Left lung (tissue), 10 donors: ENCODE results near the gene ITPR2. TPM values are rescaled to one million over a fixed set of nuclear protein-coding genes. Genes with fewer than 3 reads are reported as not detected.

Experiments
- ATAC-seq: fragments of 200-7000 bp; cut with Tn5 transposase; one replicate; pipeline ENCODE4 v1.9.1; 2020; ENCODE audit warnings: moderate library complexity
- DNase-seq, 4 donors: peaks; one replicate each; pipeline ENCODE4 v3.0.0-alpha.2; 2013 to 2020
- H3K27ac ChIP-seq, 2 donors: fragments of 200-600 bp; sonication (generic) in 1 of 2; one replicate each; pipeline versions ENCODE4 v1.5.0 to v1.8.0; 2020 to 2021
- H3K27me3 ChIP-seq, 2 donors: fragments of 200-600 bp; sonication (generic) in 1 of 2; one replicate each; pipeline versions ENCODE4 v1.5.0 to v1.8.0; 2020 to 2021
- H3K36me3 ChIP-seq, 2 donors: fragments of 200-600 bp; sonication (generic) in 1 of 2; one replicate each; pipeline versions ENCODE4 v1.5.0 to v1.8.0; 2020 to 2021
- H3K4me1 ChIP-seq, 2 donors: fragments of 200-600 bp; one replicate each; pipeline ENCODE4 v1.8.0; 2021
- H3K4me3 ChIP-seq, 2 donors: fragments of 200-600 bp; sonication (generic) in 1 of 2; one replicate each; pipeline versions ENCODE4 v1.5.0 to v1.8.0; 2020 to 2021; ENCODE audit warnings: mild to moderate bottlenecking in 1 of 2
- H3K9me3 ChIP-seq, 2 donors: fragments of 200-600 bp; sonication (generic) in 1 of 2; one replicate each; pipeline versions ENCODE4 v1.5.0 to v1.8.0; 2020 to 2021
- CTCF ChIP-seq, 2 donors: fragments of 200-600 bp; sonication (generic) in 1 of 2; IDR thresholded peaks; one replicate each; pipeline versions ENCODE4 v1.5.0 to v1.8.0; 2021; ENCODE audit warnings: antibody characterized with exemption in 2 of 2
- intact Hi-C, 2 donors: fragments of 100-400 bp; cut with DNase I; formaldehyde crosslinking; loops; one replicate each; pipeline versions ENCODE4 v1.11.2 to v1.14.2; 2022
- polyA plus RNA-seq, 6 donors: library from polyadenylated mRNA; unstranded; fragments of 120-200 nt; gene quantifications; one replicate each; pipeline ENCODE4 v1.2.1, GENCODE V29; 2013; ENCODE audit not compliant: insufficient read length in 6 of 6
- total RNA-seq, 2 donors: library from RNA; stranded (reverse); fragmentation: NEBNext Ultra II Directional; extraction: Animal tissue kit (Norgen Biotek cat#: 25700); gene quantifications; one replicate each; pipeline ENCODE4 v1.2.1, GENCODE V29; 2021
- donor health status: DM: no; HTN: yes; CAD: no.
- donor health status: DM: no; HTN: no; CAD: no.

Gene ITPR2
- total and polyA plus RNA-seq, 8 donors = 5.5 to 67.8 (median 7.5) TPM

GRCh38 chr12:26830783-26831551 is 2.0 kb downstream of the ITPR2 start:
- DNase-seq (no peak), ATAC-seq (no peak)
- Histone ChIP-seq H3K9me3 (no peaks in the 10 kb centered on the region), H3K36me3 (no peaks in the 10 kb centered on the region), H3K27me3 (no peaks in the 10 kb centered on the region), H3K4me1 (peaks cover 7 to 48% of the 10 kb centered on the region in 2 donors), H3K27ac (no peak overlapping the region), H3K4me3 (peak overlapping the region; percentile 18 to 83)
- no peak for TF ChIP-seq CTCF (IDR thresholded peaks at IDR 0.05)
- intact Hi-C loops = no loop called here

- no peak for TF ChIP-seq CTCF (IDR thresholded peaks at IDR 0.05)
- Histone ChIP-seq H3K27me3 (no peaks in the 10 kb centered on the region), H3K9me3 (no peaks in the 10 kb centered on the region), H3K4me1 (peaks cover 7 to 48% of the 10 kb centered on the region in 2 donors), H3K27ac (no peak overlapping the region), H3K36me3 (no peaks in the 10 kb centered on the region), H3K4me3 (peak overlapping the region in 1 of 2 donors; percentile 18)
- ATAC-seq = no peak
- intact Hi-C loops = no loop called here
- DNase-seq = no peak
Measured at GRCh38 chr12:26830363-26830762, 2.6 kb downstream of the ITPR2 start.

GRCh38 chr12:26828280-26829073 is 4.5 kb downstream of the ITPR2 start:
- Histone ChIP-seq H3K9me3 (no peaks in the 10 kb centered on the region), H3K27me3 (no peaks in the 10 kb centered on the region), H3K4me3 (no peak overlapping the region), H3K4me1 (peaks cover 7 to 40% of the 10 kb centered on the region in 2 donors), H3K36me3 (no peaks in the 10 kb centered on the region), H3K27ac (no peak overlapping the region)
- TF ChIP-seq CTCF (IDR thresholded peaks at IDR 0.05) = no peak
- DNase-seq = no peak
- no peak for ATAC-seq
- intact Hi-C loops = no loop called here

GRCh38 chr12:26826437-26826836 is 6.6 kb downstream of the ITPR2 start:
- DNase-seq (no peak), ATAC-seq (no peak)
- no peak overlapping the region for H3K27ac ChIP-seq
- intact Hi-C loops = no loop called here
- peaks cover 7 to 45% of the 10 kb centered on the region in 2 donors for H3K4me1 ChIP-seq
- no peak for TF ChIP-seq CTCF (IDR thresholded peaks at IDR 0.05)
- H3K9me3 ChIP-seq = no peaks in the 10 kb centered on the region
- no peaks in the 10 kb centered on the region for H3K27me3 ChIP-seq
- H3K4me3 ChIP-seq = no peak overlapping the region
- H3K36me3 ChIP-seq = no peaks in the 10 kb centered on the region

- ATAC-seq (peak; percentile 40), DNase-seq (no peak)
- no peaks in the 10 kb centered on the region for H3K36me3 ChIP-seq
- H3K27me3 ChIP-seq = no peaks in the 10 kb centered on the region
- intact Hi-C loops = no loop called here
- H3K9me3 ChIP-seq = no peaks in the 10 kb centered on the region
- peaks cover under 1 to 39% of the 10 kb centered on the region in 2 donors for H3K4me1 ChIP-seq
- no peak for TF ChIP-seq CTCF (IDR thresholded peaks at IDR 0.05)
- no peak overlapping the region for H3K4me3 ChIP-seq
- no peak overlapping the region for H3K27ac ChIP-seq
Measured at GRCh38 chr12:26825459-26826016, 7.5 kb downstream of the ITPR2 start.
